NCI-H1092 treated with DMSO at 0.1 percent for 48 hours (cell line): ENCODE data around the gene SEC16A.

Experiments used
- DNase-seq: peaks from one replicate; lab custom pipeline; 2025; lab: John Stamatoyannopoulos, UW

Gene SEC16A

GRCh38 chr9:136517950-136518349 lies 35.1 kb upstream of the SEC16A start:
- DNase-seq: no peak

GRCh38 chr9:136517012-136517743 lies 34.3 kb upstream of the SEC16A start:
- no peak for DNase-seq

GRCh38 chr9:136516191-136516654 lies 33.4 kb upstream of the SEC16A start:
- DNase-seq: no peak

- no peak for DNase-seq
Measured at GRCh38 chr9:136515276-136515675, 32.4 kb upstream of the SEC16A start.

GRCh38 chr9:136514022-136514714 lies 31.3 kb upstream of the SEC16A start:
- no peak for DNase-seq

- no peak for DNase-seq
Measured at GRCh38 chr9:136513191-136513590, 30.4 kb upstream of the SEC16A start.

- DNase-seq: no peak
Measured at GRCh38 chr9:136512651-136513071, 29.8 kb upstream of the SEC16A start.

GRCh38 chr9:136511670-136512592 lies 29.1 kb upstream of the SEC16A start:
- DNase-seq: no peak

GRCh38 chr9:136511144-136511669 lies 28.4 kb upstream of the SEC16A start:
- DNase-seq: no peak

- DNase-seq: no peak
Measured at GRCh38 chr9:136510561-136510960, 27.7 kb upstream of the SEC16A start.

- DNase-seq: no peak
Measured at GRCh38 chr9:136509549-136509948, 26.7 kb upstream of the SEC16A start.

GRCh38 chr9:136508729-136509500 lies 26.1 kb upstream of the SEC16A start:
- DNase-seq: no peak

- DNase-seq: no peak
Measured at GRCh38 chr9:136507992-136508375, 25.1 kb upstream of the SEC16A start.

- no peak for DNase-seq
Measured at GRCh38 chr9:136507221-136507991, 24.6 kb upstream of the SEC16A start.

GRCh38 chr9:136506425-136506824 lies 23.6 kb upstream of the SEC16A start:
- no peak for DNase-seq

- no peak for DNase-seq
Measured at GRCh38 chr9:136505406-136506403, 22.9 kb upstream of the SEC16A start.

- no peak for DNase-seq
Measured at GRCh38 chr9:136504512-136505348, 21.9 kb upstream of the SEC16A start.

GRCh38 chr9:136502940-136503550 lies 20.2 kb upstream of the SEC16A start:
- no peak for DNase-seq
